Left forelimb (tissue), 1 donor: Measurements from ENCODE around the gene PHKA2.
"Not testable (repeated sequence)": the region's sequence is repeated elsewhere in the genome, so short reads cannot be mapped to it uniquely, and the experiment has no call there.

Experiments
- DNase-seq: peaks from one replicate; pipeline ENCODE4 v3.0.0-alpha.2; 2018; ENCODE audit warnings: low spot score

Gene PHKA2

GRCh38 chrX:18983666-18984380, at the start of gene PHKA2:
TSS of gene PHKA2 (minus strand) at chrX:18984114. CDS start at chrX:18983932, 182 bp downstream.
- DNase-seq = peak; percentile 79

- DNase-seq = no peak
These were observed 46.9 kb upstream of the PHKA2 start for GRCh38 chrX:19030805-19031204.

GRCh38 chrX:19028560-19028959, 44.6 kb upstream of the PHKA2 start:
- no peak for DNase-seq

- no peak for DNase-seq
These were observed 40.5 kb upstream of the PHKA2 start for GRCh38 chrX:19024366-19024765.

GRCh38 chrX:19019996-19020395, 36.1 kb upstream of the PHKA2 start:
- DNase-seq = no peak

GRCh38 chrX:19017271-19017670, 33.4 kb upstream of the PHKA2 start:
- no peak for DNase-seq

GRCh38 chrX:19016614-19017013, 32.7 kb upstream of the PHKA2 start:
- not testable (repeated sequence) for DNase-seq

GRCh38 chrX:19007868-19008267, 24.0 kb upstream of the PHKA2 start:
- no peak for DNase-seq

GRCh38 chrX:19007011-19007410, 23.1 kb upstream of the PHKA2 start:
- no peak for DNase-seq

- no peak for DNase-seq
These were observed 22.0 kb upstream of the PHKA2 start for GRCh38 chrX:19005909-19006308.

- DNase-seq = no peak
These were observed 19.8 kb upstream of the PHKA2 start for GRCh38 chrX:19003756-19004155.

GRCh38 chrX:18998653-18999052, 14.7 kb upstream of the PHKA2 start:
- no peak for DNase-seq

- DNase-seq = no peak
These were observed 14.0 kb upstream of the PHKA2 start for GRCh38 chrX:18997916-18998315.

GRCh38 chrX:18996536-18996935, 12.6 kb upstream of the PHKA2 start:
- DNase-seq = no peak

- DNase-seq = no peak
These were observed 11.3 kb upstream of the PHKA2 start for GRCh38 chrX:18995221-18995620.

- DNase-seq = no peak
These were observed 10.8 kb upstream of the PHKA2 start for GRCh38 chrX:18994713-18995112.

- DNase-seq = no peak
These were observed 8.9 kb upstream of the PHKA2 start for GRCh38 chrX:18992829-18993228.

GRCh38 chrX:18985186-18985435, 1.2 kb upstream of the PHKA2 start:
- DNase-seq = no peak

GRCh38 chrX:18984381-18985185, 669 bp upstream of the PHKA2 start:
- DNase-seq = peak; percentile 86

- DNase-seq = no peak
These were observed 2.6 kb downstream of the PHKA2 start for GRCh38 chrX:18981124-18981807.

GRCh38 chrX:18980262-18980661, 3.7 kb downstream of the PHKA2 start:
- DNase-seq = not testable (repeated sequence)

GRCh38 chrX:18974993-18975392, 8.9 kb downstream of the PHKA2 start:
- DNase-seq = no peak

- DNase-seq = no peak
These were observed 10.3 kb downstream of the PHKA2 start for GRCh38 chrX:18973527-18974192.
